GM13977 (cell line): ENCODE data around the gene SPRY4.

ENCODE experiments used
- DNase-seq: peaks from one replicate; pipeline ENCODE4 v3.0.0; 2012; ENCODE audit warnings: low spot score
- CTCF ChIP-seq: IDR thresholded peaks from 2 replicates; pipeline ENCODE4 v1.5.1; 2012; ENCODE audit warnings: mild to moderate bottlenecking, control low read depth; ENCODE audit not compliant: insufficient read depth; ENCODE audit errors: extremely low read depth, missing control alignments
- in situ Hi-C: fragments of 300-500 bp; cut with MboI; formaldehyde crosslinking; loops from one replicate; pipeline ENCODE4 v1.12.0; 2022; ENCODE audit warnings: low sequenced_read_pairs, low pct_unique_long_range_greater_than_20kb, mixed read lengths, inconsistent platforms; ENCODE audit not compliant: unreplicated experiment

Gene SPRY4

GRCh38 chr5:142316681-142317080 lies 8.1 kb downstream of the SPRY4 start:
- no peak for DNase-seq
- in situ Hi-C loops = no loop called here
- TF ChIP-seq CTCF = no peak

DNA sequence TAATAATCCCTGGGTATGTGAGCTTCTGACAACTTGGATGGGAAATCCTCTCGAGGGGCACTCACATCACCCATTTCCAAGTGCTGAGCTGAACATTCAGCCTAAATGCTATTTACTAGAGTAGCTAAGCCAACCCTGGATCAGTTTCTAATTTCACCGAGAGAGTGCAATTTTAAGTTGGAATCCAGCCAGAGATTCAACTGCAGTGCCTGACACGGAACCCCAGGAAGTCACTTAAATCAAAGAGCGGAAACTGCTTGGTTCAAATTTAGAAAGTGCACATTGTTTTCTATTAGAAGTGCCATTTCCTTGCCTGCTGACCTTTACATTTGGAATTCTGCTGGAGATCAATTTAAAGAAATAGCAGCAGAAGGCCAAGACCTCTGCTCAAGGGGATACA lies 8.8 kb downstream of the SPRY4 start:
- in situ Hi-C loops = no loop called here
- no peak for TF ChIP-seq CTCF
- no peak for DNase-seq

GRCh38 chr5:142315096-142315900 lies 9.5 kb downstream of the SPRY4 start:
- in situ Hi-C loops = no loop called here
- no peak for TF ChIP-seq CTCF
- no peak for DNase-seq

DNA sequence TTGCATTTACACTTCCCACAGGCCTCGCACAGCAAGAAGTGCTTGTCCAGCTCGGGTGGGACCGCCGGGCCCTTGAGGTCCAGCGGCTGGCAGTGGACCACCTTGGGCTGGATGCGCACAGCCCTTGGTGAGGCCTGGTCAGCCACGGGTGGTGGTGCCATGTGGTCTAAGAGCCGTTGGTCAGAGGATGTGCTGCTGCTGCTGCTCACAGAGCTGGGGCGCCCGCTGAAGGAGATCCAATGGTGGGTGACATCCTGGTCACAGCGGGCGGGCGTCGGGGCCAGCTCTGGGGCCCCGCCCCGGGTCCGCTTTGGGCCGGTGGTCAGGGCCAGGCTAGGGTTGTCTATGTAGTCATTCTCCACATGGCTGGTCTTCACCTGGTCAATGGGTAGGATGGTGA lies 10.2 kb downstream of the SPRY4 start:
- no peak for TF ChIP-seq CTCF
- no peak for DNase-seq
- in situ Hi-C loops = no loop called here

DNA sequence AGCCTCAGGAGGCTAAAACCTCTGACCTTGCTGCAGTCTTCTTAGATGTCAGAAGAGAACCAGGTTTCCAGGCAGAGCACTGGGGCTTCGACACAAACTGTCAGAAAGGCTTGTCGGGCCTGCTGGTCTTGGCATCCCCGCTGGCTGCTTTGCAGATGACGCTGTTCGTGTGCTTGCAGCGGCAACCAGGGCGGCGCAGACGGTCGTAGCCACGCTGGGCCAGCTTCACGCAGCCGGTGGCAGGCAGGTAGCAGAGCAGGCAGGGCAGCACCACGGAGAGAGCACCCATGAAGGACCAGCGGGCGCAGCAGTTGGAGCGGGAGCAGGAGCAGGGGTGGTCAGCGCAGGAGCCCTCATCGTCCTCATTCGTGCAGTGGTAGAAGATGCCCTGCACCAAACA lies 10.7 kb downstream of the SPRY4 start:
- in situ Hi-C loops = no loop called here
- no peak for TF ChIP-seq CTCF
- no peak for DNase-seq

GRCh38 chr5:142313682-142314081 lies 11.1 kb downstream of the SPRY4 start:
- in situ Hi-C loops = no loop called here
- DNase-seq = no peak
- no peak for TF ChIP-seq CTCF
